Erythroblast (primary cell): Measurements from ENCODE around the gene PIGK.

ENCODE experiments used
- GATA1 ChIP-seq: IDR thresholded peaks from 2 replicates; pipeline ENCODE4 v1.6.1; 2011; ENCODE audit warnings: low read depth, mild to moderate bottlenecking, control low read depth, low read length, moderate library complexity
- POLR2A ChIP-seq: IDR thresholded peaks from 2 replicates; pipeline ENCODE4 v1.6.1; 2011; ENCODE audit warnings: mild to moderate bottlenecking, low read length

DNA sequence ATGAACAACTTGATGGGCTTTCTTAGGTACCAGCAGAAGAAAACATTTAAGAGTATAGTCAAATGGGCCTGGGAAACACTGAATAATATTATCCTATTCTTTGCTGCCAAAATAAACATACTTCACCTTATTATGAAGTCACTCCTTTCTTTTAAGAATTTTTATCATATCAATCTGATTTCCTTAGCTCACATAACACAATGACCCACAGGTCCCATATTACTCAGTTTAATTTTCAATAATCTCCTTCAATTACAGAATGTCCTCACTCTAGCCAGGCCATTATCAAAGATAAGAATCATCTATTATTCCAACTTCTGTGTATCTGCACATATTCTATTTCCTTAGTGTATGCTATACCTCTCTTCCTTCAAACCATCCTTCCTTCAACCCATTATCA is 63.0 kb downstream of the PIGK start:
- no peak for TF ChIP-seq POLR2A
- TF ChIP-seq GATA1: no peak
